T1000 (cell line): ENCODE data around the gene FDX1.

Source experiments
- DNase-seq: peaks from one replicate; lab custom pipeline; 2025; ENCODE audit warnings: mixed read lengths; lab: John Stamatoyannopoulos, UW

The FDX1 gene

GRCh38 chr11:110468121-110468520 lies 38.4 kb downstream of the FDX1 start:
- no peak for DNase-seq

GRCh38 chr11:110469127-110469526 lies 39.4 kb downstream of the FDX1 start:
- DNase-seq, result no peak

GRCh38 chr11:110470716-110471115 lies 41.0 kb downstream of the FDX1 start:
- DNase-seq, result no peak

- no peak for DNase-seq
These were observed 41.6 kb downstream of the FDX1 start for GRCh38 chr11:110471371-110471770.

- DNase-seq, result no peak
These were observed 43.1 kb downstream of the FDX1 start for GRCh38 chr11:110472858-110473257.

- DNase-seq, result no peak
These were observed 44.0 kb downstream of the FDX1 start for GRCh38 chr11:110473706-110474105.

GRCh38 chr11:110474578-110474977 lies 44.8 kb downstream of the FDX1 start:
- DNase-seq, result no peak

GRCh38 chr11:110475671-110476070 lies 45.9 kb downstream of the FDX1 start:
- no peak for DNase-seq

GRCh38 chr11:110478410-110478809 lies 48.7 kb downstream of the FDX1 start:
- DNase-seq, result no peak

- DNase-seq, result no peak
These were observed 49.7 kb downstream of the FDX1 start for GRCh38 chr11:110479108-110480101.

GRCh38 chr11:110481523-110481922 lies 51.8 kb downstream of the FDX1 start:
- DNase-seq, result no peak

GRCh38 chr11:110486156-110486555 lies 56.4 kb downstream of the FDX1 start:
- DNase-seq, result no peak

GRCh38 chr11:110488446-110488845 lies 58.7 kb downstream of the FDX1 start:
- no peak for DNase-seq

GRCh38 chr11:110490886-110491285 lies 61.1 kb downstream of the FDX1 start:
- no peak for DNase-seq

- DNase-seq, result no peak
These were observed 62.0 kb downstream of the FDX1 start for GRCh38 chr11:110491577-110492320.

GRCh38 chr11:110492321-110492685 lies 62.6 kb downstream of the FDX1 start:
- DNase-seq, result no peak

- no peak for DNase-seq
These were observed 63.6 kb downstream of the FDX1 start for GRCh38 chr11:110493346-110493745.

- no peak for DNase-seq
These were observed 67.7 kb downstream of the FDX1 start for GRCh38 chr11:110497231-110497978.

GRCh38 chr11:110501428-110501827 lies 71.7 kb downstream of the FDX1 start:
- DNase-seq, result no peak

- no peak for DNase-seq
These were observed 76.0 kb downstream of the FDX1 start for GRCh38 chr11:110505528-110506284.

- DNase-seq, result no peak
These were observed 77.6 kb downstream of the FDX1 start for GRCh38 chr11:110507328-110507727.

GRCh38 chr11:110508786-110509185 lies 79.0 kb downstream of the FDX1 start:
- no peak for DNase-seq
